Stimulated activated CD8-positive, alpha-beta memory T cell treated with anti-CD3 and anti-CD28 coated beads, Interleukin-7, amount 100 ng/mL, for 24 hours (primary cell): Measurements from ENCODE around the gene KRT39.
"Not testable (repeated sequence)": the region's sequence is repeated elsewhere in the genome, so short reads cannot be mapped to it uniquely, and the experiment has no call there.

Experiments used
- DNase-seq: peaks from one replicate; pipeline ENCODE4 v3.0.0-alpha.2; 2020; ENCODE audit warnings: low read depth

Gene KRT39

GRCh38 chr17:40938981-40939380, 27.8 kb downstream of the KRT39 start:
- DNase-seq = no peak

GRCh38 chr17:40937384-40937819, 29.3 kb downstream of the KRT39 start, which contains the start of gene KRT23:
Gene KRT23, minus strand, starts transcription at chr17:40937646. Its CDS starts 1,043 bp downstream, at chr17:40936603.
- no peak for DNase-seq

DNA sequence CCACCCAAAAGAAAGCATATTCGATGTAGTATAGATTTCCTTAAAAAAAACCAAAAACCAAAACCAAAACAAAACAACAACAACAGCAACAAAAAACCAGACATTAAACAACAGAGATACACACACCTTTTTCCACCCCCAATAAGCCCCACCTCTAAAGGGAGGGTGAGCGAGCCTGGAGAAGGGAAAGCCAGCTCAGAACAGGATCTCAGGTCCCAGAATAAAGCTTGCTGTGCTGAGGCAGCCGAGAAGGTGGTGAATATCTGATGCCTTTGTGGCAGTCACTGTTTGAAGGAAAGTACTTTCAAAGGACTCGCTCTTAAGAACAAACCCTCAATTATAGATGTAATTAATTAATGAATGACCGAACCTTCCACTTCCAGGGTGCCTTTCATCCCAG, 29.8 kb downstream of the KRT39 start:
- DNase-seq = no peak

GRCh38 chr17:40936437-40936971, 30.2 kb downstream of the KRT39 start:
- DNase-seq = no peak

DNA sequence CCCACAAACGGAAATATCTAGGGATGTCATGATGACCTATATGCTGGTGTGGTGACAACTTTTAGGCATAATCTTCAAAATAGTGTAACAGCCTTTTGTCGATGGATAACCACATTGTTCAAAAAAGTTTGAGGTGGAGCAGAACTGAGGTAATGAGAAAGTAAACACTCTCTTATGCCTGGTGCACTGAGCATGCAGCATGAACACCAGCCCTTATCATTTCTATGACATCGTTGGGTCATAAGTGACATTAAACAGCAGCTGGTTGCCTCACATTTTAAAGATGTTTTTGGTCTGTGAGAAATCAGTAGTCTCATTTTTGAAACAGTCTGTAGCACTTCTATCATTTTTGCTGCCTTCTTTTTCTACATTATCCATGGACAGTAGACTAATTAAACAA, 31.1 kb downstream of the KRT39 start:
- DNase-seq = no peak

- DNase-seq = no peak
Observed at GRCh38 chr17:40932608-40933007, 34.1 kb downstream of the KRT39 start.

DNA sequence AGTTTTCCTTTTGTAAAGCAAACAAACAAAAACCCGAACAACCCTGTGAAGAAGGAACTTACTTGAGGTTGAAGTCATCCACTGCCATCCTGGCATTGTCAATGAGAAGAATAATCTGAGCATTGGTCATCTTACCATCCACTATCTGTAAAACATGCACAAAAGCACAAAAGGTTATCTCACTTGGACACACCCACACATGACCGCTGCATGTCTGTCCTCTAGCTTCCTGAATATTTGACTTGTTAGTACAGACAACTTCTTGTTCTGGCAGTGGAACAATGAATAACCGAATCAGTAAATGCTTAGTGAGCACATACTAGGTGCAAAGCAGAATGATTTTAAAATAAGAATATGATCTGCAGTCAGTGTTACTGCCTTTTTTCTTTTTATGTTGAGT, 35.4 kb downstream of the KRT39 start:
- no peak for DNase-seq

GRCh38 chr17:40926341-40926740, 40.4 kb downstream of the KRT39 start:
- DNase-seq = no peak

DNA sequence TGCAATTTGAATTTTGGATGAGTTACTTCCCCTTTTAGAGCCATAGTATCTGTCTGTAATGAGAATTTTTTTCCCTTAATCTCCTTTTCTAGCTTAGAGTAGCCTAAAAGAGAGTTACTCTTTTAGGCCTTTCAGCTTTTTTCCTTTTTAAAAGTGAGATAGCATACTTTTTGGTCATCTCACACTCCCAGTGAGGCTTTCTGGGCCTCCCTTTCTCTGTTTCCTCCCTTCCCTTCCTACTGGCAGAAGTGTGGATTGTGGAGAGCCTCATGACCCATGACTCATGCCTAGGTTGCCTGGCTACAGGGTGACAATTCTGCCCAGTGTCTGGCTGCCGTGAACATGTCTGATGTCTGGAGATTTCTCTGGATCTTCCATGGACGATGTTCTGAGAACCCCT, 44.5 kb downstream of the KRT39 start:
- DNase-seq = no peak

DNA sequence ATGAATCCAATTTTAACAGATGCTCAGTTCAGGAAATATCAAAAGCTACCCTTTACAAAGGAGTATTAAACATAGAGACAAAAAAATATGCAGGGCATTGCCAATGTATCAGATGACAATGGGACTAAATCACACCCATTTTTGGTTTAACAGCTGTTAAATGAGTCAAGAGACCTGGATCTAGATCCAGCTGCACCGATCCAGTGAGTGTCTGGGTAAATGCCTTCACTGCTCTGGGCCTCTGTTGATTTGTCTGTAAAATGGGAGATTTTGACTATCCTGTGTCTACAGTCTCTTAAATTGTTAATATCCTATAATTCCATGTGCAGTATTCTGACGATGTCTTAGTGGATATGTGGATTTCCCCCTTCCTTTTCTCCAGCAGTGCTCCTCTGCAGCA, 45.7 kb downstream of the KRT39 start:
- no peak for DNase-seq

DNA sequence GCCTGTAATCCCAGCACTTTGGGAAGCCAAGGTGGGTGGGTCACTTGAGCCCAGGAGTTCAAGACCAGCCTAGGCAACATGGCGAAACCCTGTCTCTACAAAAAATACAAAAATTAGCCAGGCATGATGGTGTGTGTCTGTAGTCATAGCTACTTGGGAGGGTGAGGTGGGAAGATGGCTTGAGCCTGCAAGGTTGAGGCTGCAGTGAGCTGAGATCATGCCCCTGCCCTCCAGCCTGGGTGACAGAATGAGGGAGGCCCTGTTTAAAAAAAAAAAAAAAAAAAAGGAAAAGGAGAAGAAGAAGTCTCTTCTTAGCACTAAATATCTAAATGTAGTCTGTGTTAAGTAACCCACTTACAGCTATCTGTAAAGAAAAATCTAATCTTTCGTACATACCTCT, 49.6 kb downstream of the KRT39 start:
- not testable (repeated sequence) for DNase-seq

DNA sequence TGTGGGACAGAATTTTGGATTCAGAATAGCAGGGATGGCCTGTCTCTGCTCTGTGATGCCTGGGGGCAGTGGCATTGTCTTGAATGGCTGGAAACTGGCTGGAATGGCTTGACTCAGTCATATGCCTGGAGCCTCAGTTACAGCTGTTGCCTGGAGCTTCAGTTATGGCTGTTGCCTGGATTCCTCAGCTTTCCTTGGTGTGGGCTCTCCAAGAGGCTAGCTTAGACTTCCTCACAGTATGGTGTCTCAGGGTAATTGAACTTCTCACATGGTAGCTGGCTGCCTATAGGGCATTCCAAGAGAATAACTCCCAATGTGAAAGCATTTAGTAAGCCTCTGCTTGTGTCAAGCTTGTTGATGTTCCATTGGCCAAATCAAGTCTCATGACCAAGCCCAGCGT, 50.4 kb downstream of the KRT39 start:
- no peak for DNase-seq

DNA sequence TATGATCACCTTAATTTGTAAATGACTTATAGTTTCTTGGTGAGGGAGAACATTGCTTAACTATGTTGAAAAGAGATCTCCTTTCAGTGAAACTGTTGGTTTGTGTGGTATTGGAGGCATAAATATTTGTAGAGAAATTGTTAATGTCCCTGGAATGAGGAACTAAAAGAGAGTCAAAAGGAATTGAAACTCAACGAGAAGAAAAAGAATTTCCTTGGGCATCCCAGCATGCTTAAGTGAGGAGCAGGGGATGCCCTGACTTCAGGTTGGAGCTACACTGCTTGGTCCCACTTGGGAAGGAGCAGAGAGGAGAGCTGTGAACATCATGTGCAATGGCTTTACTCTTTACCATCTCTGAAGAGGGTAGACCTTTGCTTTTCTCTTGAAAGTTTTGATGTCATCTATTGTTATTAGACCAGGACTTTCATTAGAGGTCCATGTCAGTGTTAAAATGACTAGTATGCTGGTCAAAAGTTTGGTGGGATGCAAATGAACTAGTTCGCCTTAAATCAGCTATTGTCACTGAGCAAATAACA, 51.0 kb downstream of the KRT39 start:
- DNase-seq = no peak

GRCh38 chr17:40915199-40915661, 51.5 kb downstream of the KRT39 start:
- DNase-seq = no peak

GRCh38 chr17:40914075-40914855, 52.5 kb downstream of the KRT39 start:
- DNase-seq = no peak

- DNase-seq = no peak
Observed at GRCh38 chr17:40912486-40913210, 54.1 kb downstream of the KRT39 start.

GRCh38 chr17:40910441-40910841, 56.3 kb downstream of the KRT39 start:
- no peak for DNase-seq

DNA sequence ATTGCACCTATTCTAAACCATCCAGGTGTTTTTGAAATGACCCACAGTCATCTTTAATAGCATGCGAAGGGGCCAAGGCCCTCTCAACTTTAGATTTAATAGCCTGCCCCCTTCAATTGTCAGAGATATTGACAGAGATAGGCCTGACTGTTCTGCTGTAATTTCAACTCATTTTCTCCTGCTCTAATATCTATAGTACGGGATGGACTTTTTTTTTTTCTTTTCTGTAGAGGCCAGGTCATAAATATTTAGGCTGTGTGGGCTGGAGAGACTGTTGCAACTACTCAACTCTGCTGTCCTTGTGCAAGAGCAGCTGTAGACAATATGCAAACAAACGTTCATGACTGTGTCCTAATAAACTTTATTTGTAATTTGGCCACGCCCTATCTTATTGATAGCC, 57.0 kb downstream of the KRT39 start:
- no peak for DNase-seq

DNA sequence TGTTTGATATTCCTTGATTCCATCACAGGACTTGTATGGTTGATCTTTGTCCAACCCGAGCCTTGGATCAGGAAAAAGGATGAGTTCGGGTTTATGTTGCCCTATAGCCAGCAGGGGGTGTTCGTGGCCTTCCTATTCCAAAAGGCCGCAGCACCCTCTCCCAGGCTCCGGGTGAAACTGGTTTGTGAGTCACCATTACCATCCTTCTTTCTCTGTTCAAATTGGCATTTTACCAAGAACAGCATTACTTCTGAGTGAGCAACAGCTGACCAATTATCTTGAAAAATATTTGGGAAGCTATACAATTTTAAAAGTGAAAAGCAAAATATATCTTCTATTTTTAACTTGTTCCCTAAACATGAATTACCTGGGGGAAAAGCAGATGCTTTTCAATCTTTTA, 57.4 kb downstream of the KRT39 start:
- peak; percentile 22 for DNase-seq
